Neural progenitor cell (in vitro differentiated cells): ENCODE data around the gene KRT15. TPM values are rescaled to one million over a fixed set of nuclear protein-coding genes. Genes with fewer than 3 reads are reported as not detected.

Experiments
- DNase-seq: peaks from one replicate; pipeline ENCODE4 v3.0.0-alpha.2; 2016; ENCODE audit warnings: low spot score
- H2AFZ ChIP-seq: fragments of 200-600 bp; sonication (generic); replicated peaks from 2 replicates; pipeline ENCODE4 v1.6.1; 2016; ENCODE audit warnings: antibody characterized with exemption
- H3F3A ChIP-seq: fragments of 200-600 bp; sonication (generic); 2 replicates; pipeline ENCODE4 v1.6.1; 2016; ENCODE audit warnings: antibody characterized with exemption, low read depth
- H3K27ac ChIP-seq: fragments of 200-600 bp; sonication (generic); 2 replicates; pipeline ENCODE4 v1.5.1; 2016; ENCODE audit warnings: mild to moderate bottlenecking
- H3K27me3 ChIP-seq: fragments of 200-600 bp; sonication (generic); 2 replicates; pipeline ENCODE4 v1.6.1; 2016; ENCODE audit warnings: mild to moderate bottlenecking, moderate library complexity
- H3K36me3 ChIP-seq: fragments of 200-600 bp; sonication (generic); 2 replicates; pipeline ENCODE4 v1.5.1; 2016
- H3K4me1 ChIP-seq: fragments of 200-600 bp; sonication (generic); 2 replicates; pipeline ENCODE4 v1.6.1; 2016; ENCODE audit warnings: mixed run types
- H3K4me2 ChIP-seq: fragments of 200-600 bp; sonication (generic); 2 replicates; pipeline ENCODE4 v1.6.1; 2016
- H3K4me3 ChIP-seq: fragments of 200-600 bp; sonication (generic); 2 replicates; pipeline ENCODE4 v1.5.1; 2016
- H3K79me2 ChIP-seq: fragments of 200-600 bp; sonication (generic); 2 replicates; pipeline ENCODE4 v1.6.1; 2016; ENCODE audit warnings: low read depth
- H3K9ac ChIP-seq: fragments of 200-600 bp; sonication (generic); 2 replicates; pipeline ENCODE4 v1.6.1; 2016
- H3K9me3 ChIP-seq: fragments of 200-600 bp; sonication (generic); 2 replicates; pipeline ENCODE4 v1.5.1; 2016; ENCODE audit warnings: low read depth
- H4K20me1 ChIP-seq: fragments of 200-600 bp; sonication (generic); 2 replicates; pipeline ENCODE4 v1.6.1; 2016; ENCODE audit warnings: low read depth
- H3K27ac Mint-ChIP-seq: 3 replicates; pipeline ENCODE4 v1.8.0; 2021; ENCODE audit warnings: mixed read lengths
- H3K27me3 Mint-ChIP-seq: 2 replicates; pipeline ENCODE4 v1.8.0; 2022; ENCODE audit warnings: low read depth, mild to moderate bottlenecking, inconsistent platforms, moderate library complexity, mixed read lengths; ENCODE audit not compliant: insufficient read depth
- H3K36me3 Mint-ChIP-seq: 3 replicates; pipeline ENCODE4 v1.8.0; 2021; ENCODE audit warnings: mixed read lengths
- H3K4me1 Mint-ChIP-seq: 3 replicates; pipeline ENCODE4 v1.8.0; 2021; ENCODE audit warnings: mixed read lengths
- H3K4me3 Mint-ChIP-seq: 3 replicates; pipeline ENCODE4 v1.8.0; 2021; ENCODE audit warnings: mild to moderate bottlenecking, moderate library complexity, mixed read lengths
- H3K9me3 Mint-ChIP-seq: 3 replicates; pipeline ENCODE4 v1.8.0; 2020; ENCODE audit warnings: mixed read lengths
- CTCF ChIP-seq: fragments of 200-600 bp; sonication (generic); IDR thresholded peaks from 2 replicates; pipeline ENCODE4 v1.5.1; 2017; ENCODE audit warnings: antibody characterized with exemption, mild to moderate bottlenecking
- EZH2 ChIP-seq: fragments of 200-600 bp; sonication (generic); IDR thresholded peaks from 2 replicates; pipeline ENCODE4 v1.6.1; 2017; ENCODE audit warnings: antibody characterized with exemption, mild to moderate bottlenecking, moderate library complexity
- EZH2phosphoT487 ChIP-seq: fragments of 200-600 bp; sonication (generic); IDR thresholded peaks from 2 replicates; pipeline ENCODE4 v1.6.1; 2017; ENCODE audit warnings: antibody characterized with exemption
- total RNA-seq: library from RNA; depleted of rRNA; stranded (reverse); fragments of >200 nt; gene quantifications from 2 replicates; pipeline ENCODE4 v1.2.3, GENCODE V29; 2015; ENCODE audit warnings: low replicate concordance

The KRT15 gene
- total RNA-seq, 1 donor from 2014 or later = not detected

DNA sequence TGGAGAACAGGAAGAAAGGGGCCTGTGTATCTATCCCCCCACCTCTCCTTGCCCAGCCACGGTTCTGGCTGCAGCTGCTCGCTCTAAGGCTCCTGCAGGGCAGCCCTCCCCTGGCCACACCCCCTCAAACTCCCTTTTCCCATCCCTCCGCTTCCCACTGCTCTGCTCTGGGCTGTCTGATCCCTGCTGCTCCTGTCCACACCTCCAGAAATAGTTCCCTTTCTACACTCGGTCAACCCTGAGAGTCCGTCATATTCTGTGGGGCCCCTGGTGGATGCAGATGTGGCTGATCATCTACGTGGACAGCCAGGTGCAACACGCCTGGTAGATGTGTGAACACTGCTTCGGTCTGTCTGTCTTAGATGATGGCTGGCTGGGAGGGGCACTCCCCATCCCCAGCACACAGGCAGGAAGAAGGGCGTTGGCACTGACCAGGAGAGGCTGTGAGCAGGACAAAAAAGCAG, 28.7 kb upstream of the KRT15 start:
- no peak overlapping the region for H2AFZ ChIP-seq
- Mint-ChIP-seq H3K4me3 (no peak overlapping the region), H3K36me3 (no peaks in the 10 kb centered on the region), H3K9me3 (peaks cover 3% of the 10 kb centered on the region), H3K4me1 (peaks cover 29% of the 10 kb centered on the region), H3K27ac (peak overlapping the region; percentile 36), H3K27me3 (peaks cover 5% of the 10 kb centered on the region)
- H3K79me2 ChIP-seq = no peaks in the 10 kb centered on the region
- H3K9ac ChIP-seq = no peak overlapping the region
- no peak overlapping the region for H3K4me3 ChIP-seq
- H3K36me3 ChIP-seq = no peaks in the 10 kb centered on the region
- no peak overlapping the region for H3K27ac ChIP-seq
- peaks cover 16% of the 10 kb centered on the region for H3K4me1 ChIP-seq
- no peaks in the 10 kb centered on the region for H3K27me3 ChIP-seq
- no peaks in the 10 kb centered on the region for H4K20me1 ChIP-seq
- no peak for TF ChIP-seq CTCF
- H3K9me3 ChIP-seq = no peaks in the 10 kb centered on the region
- peak; percentile 38 for DNase-seq
- H3K4me2 ChIP-seq = no peak overlapping the region
- H3F3A ChIP-seq = peaks cover 16% of the 10 kb centered on the region

GRCh38 chr17:41546819-41547218, 28.1 kb upstream of the KRT15 start:
- Mint-ChIP-seq H3K4me1 (peaks cover 29% of the 10 kb centered on the region), H3K36me3 (no peaks in the 10 kb centered on the region), H3K4me3 (no peak overlapping the region), H3K9me3 (peaks cover 3% of the 10 kb centered on the region), H3K27me3 (peaks cover 5% of the 10 kb centered on the region), H3K27ac (peak overlapping the region; percentile 36)
- H3K4me1 ChIP-seq = peaks cover 16% of the 10 kb centered on the region
- peaks cover 16% of the 10 kb centered on the region for H3F3A ChIP-seq
- no peaks in the 10 kb centered on the region for H3K36me3 ChIP-seq
- no peaks in the 10 kb centered on the region for H3K9me3 ChIP-seq
- no peak overlapping the region for H3K4me3 ChIP-seq
- no peak overlapping the region for H3K4me2 ChIP-seq
- DNase-seq = no peak
- TF ChIP-seq EZH2 (no peak), EZH2phosphoT487 (no peak), CTCF (no peak)
- H3K27me3 ChIP-seq = no peaks in the 10 kb centered on the region
- H3K79me2 ChIP-seq = no peaks in the 10 kb centered on the region
- H3K9ac ChIP-seq = no peak overlapping the region
- H3K27ac ChIP-seq = no peak overlapping the region
- no peak overlapping the region for H2AFZ ChIP-seq
- H4K20me1 ChIP-seq = no peaks in the 10 kb centered on the region

GRCh38 chr17:41545829-41546410, 27.2 kb upstream of the KRT15 start:
- H3K9me3 Mint-ChIP-seq = peaks cover 3% of the 10 kb centered on the region
- no peak overlapping the region for H3K9ac ChIP-seq
- peaks cover 31% of the 10 kb centered on the region for H3K4me1 Mint-ChIP-seq
- H3K4me2 ChIP-seq = no peak overlapping the region
- TF ChIP-seq EZH2 (no peak), CTCF (no peak), EZH2phosphoT487 (no peak)
- peaks cover 5% of the 10 kb centered on the region for H3K27me3 Mint-ChIP-seq
- H3K9me3 ChIP-seq = no peaks in the 10 kb centered on the region
- no peaks in the 10 kb centered on the region for H3K36me3 ChIP-seq
- H3K79me2 ChIP-seq = no peaks in the 10 kb centered on the region
- H3F3A ChIP-seq = peaks cover 16% of the 10 kb centered on the region
- no peak overlapping the region for H3K27ac ChIP-seq
- no peak overlapping the region for H2AFZ ChIP-seq
- no peak for DNase-seq
- H3K27me3 ChIP-seq = no peaks in the 10 kb centered on the region
- no peak overlapping the region for H3K4me3 ChIP-seq
- no peak overlapping the region for H3K4me3 Mint-ChIP-seq
- H3K4me1 ChIP-seq = peaks cover 16% of the 10 kb centered on the region
- peak overlapping the region; percentile 78 for H3K27ac Mint-ChIP-seq
- H3K36me3 Mint-ChIP-seq = no peaks in the 10 kb centered on the region
- H4K20me1 ChIP-seq = no peaks in the 10 kb centered on the region
